Activated naive CD4-positive, alpha-beta T cell treated with anti-CD3 and anti-CD28 coated beads for 36 hours (primary cell): ENCODE data around the gene TMEM125. TPM values are rescaled to one million over a fixed set of nuclear protein-coding genes. Genes with fewer than 3 reads are reported as not detected.

Experiments used
- CTCF ChIA-PET: fragments of 350-600 bp; sonication (Branson Sonifier 250); formaldehyde crosslinking; loops from one replicate; lab custom pipeline; 2021; ENCODE audit warnings: antibody characterized with exemption; lab: Charles Lee
- DNase-seq: peaks from one replicate; pipeline ENCODE4 v3.0.0-alpha.2; 2020
- H3K27ac Mint-ChIP-seq: one replicate; pipeline ENCODE4 v1.8.0; 2021; ENCODE audit warnings: mild to moderate bottlenecking, mixed read lengths
- H3K27me3 Mint-ChIP-seq: one replicate; pipeline ENCODE4 v1.8.0; 2021; ENCODE audit warnings: low read depth, mixed read lengths
- H3K36me3 Mint-ChIP-seq: one replicate; pipeline ENCODE4 v1.8.0; 2021; ENCODE audit warnings: low read depth, mixed read lengths
- H3K4me1 Mint-ChIP-seq: one replicate; pipeline ENCODE4 v1.8.0; 2021; ENCODE audit warnings: low read depth, mixed read lengths
- H3K4me3 Mint-ChIP-seq: one replicate; pipeline ENCODE4 v1.8.0; 2021; ENCODE audit warnings: mild to moderate bottlenecking, moderate library complexity, mixed read lengths
- H3K9me3 Mint-ChIP-seq: one replicate; pipeline ENCODE4 v1.8.0; 2021; ENCODE audit warnings: mixed read lengths
- intact Hi-C: fragments of 100-400 bp; cut with micrococcal nuclease; formaldehyde crosslinking; loops from one replicate; pipeline ENCODE4 v1.15.1; 2023
- total RNA-seq, 2 experiments: library from RNA; stranded (reverse); gene quantifications; one replicate each; pipeline ENCODE4 v1.2.3, GENCODE V29; 2021

Gene TMEM125
- total RNA-seq, 2 experiments from 2014 or later = 0.21 TPM; not detected in 1

- peaks cover 16% of the 10 kb centered on the region for H3K4me1 Mint-ChIP-seq
- H3K27me3 Mint-ChIP-seq = no peaks in the 10 kb centered on the region
- no peak for DNase-seq
- CTCF ChIA-PET = no interaction called here
- H3K4me3 Mint-ChIP-seq = no peak overlapping the region
- H3K9me3 Mint-ChIP-seq = no peaks in the 10 kb centered on the region
- intact Hi-C loops = no loop called here
- no peak overlapping the region for H3K27ac Mint-ChIP-seq
- no peaks in the 10 kb centered on the region for H3K36me3 Mint-ChIP-seq
Measured at GRCh38 chr1:43292216-43292615, 22.4 kb downstream of the TMEM125 start.

DNA sequence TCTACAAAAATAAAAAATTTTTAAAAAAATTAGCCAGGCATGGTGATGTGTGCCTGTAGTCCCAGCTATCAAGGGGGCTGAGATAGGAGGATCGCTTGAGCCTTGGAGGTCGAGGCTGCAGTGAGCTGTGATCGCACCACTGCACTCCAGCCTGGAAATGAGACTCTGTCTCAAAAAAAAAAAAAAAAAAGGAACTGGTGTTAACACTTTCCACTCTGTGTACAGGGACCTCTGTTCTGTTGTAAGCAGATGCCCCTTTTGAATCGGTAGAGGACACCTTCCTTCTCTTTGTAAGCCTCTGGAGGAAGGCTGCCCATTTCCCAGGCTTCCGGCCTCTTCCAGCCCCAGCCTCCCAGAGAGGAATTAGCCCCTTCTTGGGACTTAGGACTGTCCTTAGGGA is 22.9 kb downstream of the TMEM125 start:
- no peaks in the 10 kb centered on the region for H3K9me3 Mint-ChIP-seq
- H3K4me3 Mint-ChIP-seq = no peak overlapping the region
- H3K36me3 Mint-ChIP-seq = no peaks in the 10 kb centered on the region
- no peak overlapping the region for H3K27ac Mint-ChIP-seq
- CTCF ChIA-PET = no interaction called here
- intact Hi-C loops = no loop called here
- H3K27me3 Mint-ChIP-seq = no peaks in the 10 kb centered on the region
- no peak for DNase-seq
- peaks cover 16% of the 10 kb centered on the region for H3K4me1 Mint-ChIP-seq

GRCh38 chr1:43293176-43293575 is 23.4 kb downstream of the TMEM125 start:
- CTCF ChIA-PET = no interaction called here
- H3K27ac Mint-ChIP-seq = no peak overlapping the region

GRCh38 chr1:43293896-43294760 is 24.3 kb downstream of the TMEM125 start:
- Mint-ChIP-seq H3K9me3 (no peaks in the 10 kb centered on the region), H3K27ac (no peak overlapping the region)
- no peak for DNase-seq

More at GRCh38 chr1:43293176-43293575, 23.4 kb downstream of the TMEM125 start:
- no peaks in the 10 kb centered on the region for H3K27me3 Mint-ChIP-seq
- H3K4me1 Mint-ChIP-seq = peaks cover 16% of the 10 kb centered on the region
- no peak for DNase-seq
- H3K36me3 Mint-ChIP-seq = no peaks in the 10 kb centered on the region
- no peaks in the 10 kb centered on the region for H3K9me3 Mint-ChIP-seq
- H3K4me3 Mint-ChIP-seq = no peak overlapping the region
- intact Hi-C loops = no loop called here

DNA sequence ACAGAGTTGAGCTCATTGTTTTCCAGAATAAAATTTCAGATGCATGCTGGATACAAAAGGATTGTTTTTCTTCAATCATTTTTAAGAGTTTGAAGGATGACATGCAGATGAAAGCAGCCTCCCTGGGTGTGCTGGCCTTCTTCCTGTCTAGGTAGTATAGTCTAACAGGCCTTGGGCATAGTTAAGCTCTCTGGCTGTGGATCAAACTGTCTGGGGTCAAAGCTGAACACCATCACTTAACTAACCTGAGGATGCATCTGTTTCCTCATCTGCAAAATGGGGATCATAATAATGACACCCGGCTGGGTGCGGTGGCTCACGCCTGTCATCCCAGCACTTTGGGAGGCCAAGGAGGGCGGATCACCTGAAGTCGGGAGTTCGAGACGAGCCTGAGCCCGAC is 25.0 kb downstream of the TMEM125 start:
- Mint-ChIP-seq H3K27me3 (no peaks in the 10 kb centered on the region), H3K4me1 (peaks cover 16% of the 10 kb centered on the region), H3K36me3 (no peaks in the 10 kb centered on the region), H3K27ac (no peak overlapping the region), H3K4me3 (no peak overlapping the region), H3K9me3 (no peaks in the 10 kb centered on the region)
- CTCF ChIA-PET = interaction anchor here (0.8 kb wide), 1 partner anchor 22 kb away, joined by 3 read pairs; no protein-coding TSS in a partner anchor
- DNase-seq = no peak
- intact Hi-C loops = loop anchor here (1.0 kb wide), 1 partner anchor 64 kb away; the partner anchor contains the start of gene CDC20

More at GRCh38 chr1:43293896-43294760, 24.3 kb downstream of the TMEM125 start:
- no peaks in the 10 kb centered on the region for H3K36me3 Mint-ChIP-seq
- no peak overlapping the region for H3K4me3 Mint-ChIP-seq
- peaks cover 16% of the 10 kb centered on the region for H3K4me1 Mint-ChIP-seq
- H3K27me3 Mint-ChIP-seq = no peaks in the 10 kb centered on the region
- intact Hi-C loops = no loop called here
- CTCF ChIA-PET = interaction anchor here (0.6 kb wide), 1 partner anchor 1226 kb away, joined by 3 read pairs; no protein-coding TSS in a partner anchor

DNA sequence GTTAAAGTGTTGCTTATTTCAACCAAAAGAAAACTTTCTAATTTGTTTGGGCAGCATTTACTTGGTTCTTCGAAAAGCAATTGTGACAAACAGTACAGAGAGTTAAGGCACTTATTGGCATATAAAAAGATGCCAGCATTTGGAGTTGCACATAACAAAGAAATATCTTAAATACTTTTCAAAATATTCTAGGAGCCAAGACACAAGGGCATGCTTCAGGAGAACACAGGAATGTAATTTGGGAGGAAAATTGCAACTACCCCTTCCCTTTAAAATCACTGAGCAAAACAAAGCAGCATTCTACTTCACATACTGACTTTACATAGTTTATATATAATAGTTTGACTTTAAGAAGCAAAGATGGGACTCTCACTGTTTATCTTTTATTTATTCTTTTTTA is 26.4 kb downstream of the TMEM125 start:
- H3K4me3 Mint-ChIP-seq = no peak overlapping the region
- H3K4me1 Mint-ChIP-seq = peaks cover 16% of the 10 kb centered on the region
- H3K27ac Mint-ChIP-seq = no peak overlapping the region
- DNase-seq = no peak
- intact Hi-C loops = no loop called here
- CTCF ChIA-PET = interaction anchor here (1.2 kb wide), 1 partner anchor 69 kb away, joined by 3 read pairs; no protein-coding TSS in a partner anchor
- no peaks in the 10 kb centered on the region for H3K9me3 Mint-ChIP-seq
- no peaks in the 10 kb centered on the region for H3K36me3 Mint-ChIP-seq
- no peaks in the 10 kb centered on the region for H3K27me3 Mint-ChIP-seq

DNA sequence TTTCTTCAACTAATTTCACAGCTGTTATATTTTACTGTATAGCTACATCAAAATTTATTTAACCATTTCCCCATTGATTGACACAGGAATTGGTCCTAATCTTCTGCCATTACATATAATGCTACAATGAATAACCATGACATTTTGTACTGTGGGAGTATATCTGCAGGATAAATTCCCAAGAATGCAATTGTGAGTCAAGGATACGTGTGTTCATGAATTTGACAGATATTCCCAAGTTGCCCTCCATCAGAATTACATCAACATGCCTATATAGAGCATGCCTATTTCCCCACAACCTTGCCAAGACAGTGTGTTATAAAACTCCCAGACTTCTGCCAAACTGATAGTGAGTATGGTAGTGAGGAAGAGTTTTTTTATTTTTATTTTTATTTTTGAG is 28.3 kb downstream of the TMEM125 start:
- Mint-ChIP-seq H3K27me3 (no peaks in the 10 kb centered on the region), H3K9me3 (no peaks in the 10 kb centered on the region), H3K36me3 (no peaks in the 10 kb centered on the region), H3K4me3 (no peak overlapping the region), H3K27ac (no peak overlapping the region), H3K4me1 (peaks cover 16% of the 10 kb centered on the region)
- DNase-seq = no peak
- intact Hi-C loops = no loop called here
- CTCF ChIA-PET = interaction anchor here (1.0 kb wide), 1 partner anchor 61 kb away, joined by 3 read pairs; no protein-coding TSS in a partner anchor

DNA sequence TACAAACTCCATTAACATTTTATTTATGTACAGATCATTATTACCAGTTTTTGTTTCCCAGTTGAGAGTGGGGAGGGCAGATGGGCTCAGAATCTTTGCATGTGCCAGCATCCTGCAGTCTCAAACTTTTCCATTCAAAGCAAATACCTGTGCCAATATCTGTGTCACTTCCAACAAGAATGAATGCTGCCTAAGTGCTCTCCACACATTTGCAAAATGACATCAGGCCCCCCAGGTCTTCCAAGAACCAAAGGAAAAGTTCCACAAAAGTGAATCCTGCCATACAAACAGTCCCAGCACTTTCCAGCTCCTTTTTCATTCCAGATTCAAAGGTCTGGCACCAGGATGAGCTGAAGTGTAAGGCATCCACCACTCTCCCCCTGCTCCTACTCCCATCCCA is 29.3 kb downstream of the TMEM125 start:
- Mint-ChIP-seq H3K27ac (no peak overlapping the region), H3K27me3 (no peaks in the 10 kb centered on the region), H3K4me1 (peaks cover 16% of the 10 kb centered on the region), H3K36me3 (no peaks in the 10 kb centered on the region), H3K4me3 (no peak overlapping the region), H3K9me3 (no peaks in the 10 kb centered on the region)
- intact Hi-C loops = no loop called here
- no peak for DNase-seq
- CTCF ChIA-PET = no interaction called here

GRCh38 chr1:43300378-43301094 is 30.8 kb downstream of the TMEM125 start, which contains the start of gene TIE1:
TIE1 (plus strand) TSS chr1:43300982; CDS start chr1:43301072, 90 bp downstream.
- intact Hi-C loops = no loop called here
- Mint-ChIP-seq H3K27me3 (no peaks in the 10 kb centered on the region), H3K36me3 (no peaks in the 10 kb centered on the region), H3K27ac (no peak within 1 kb of the TSS), H3K4me3 (no peak within 1 kb of the TSS), H3K4me1 (peaks cover 7% of the 10 kb centered on the region), H3K9me3 (no peaks in the 10 kb centered on the region)
- CTCF ChIA-PET = no interaction called here
- no peak for DNase-seq

DNA sequence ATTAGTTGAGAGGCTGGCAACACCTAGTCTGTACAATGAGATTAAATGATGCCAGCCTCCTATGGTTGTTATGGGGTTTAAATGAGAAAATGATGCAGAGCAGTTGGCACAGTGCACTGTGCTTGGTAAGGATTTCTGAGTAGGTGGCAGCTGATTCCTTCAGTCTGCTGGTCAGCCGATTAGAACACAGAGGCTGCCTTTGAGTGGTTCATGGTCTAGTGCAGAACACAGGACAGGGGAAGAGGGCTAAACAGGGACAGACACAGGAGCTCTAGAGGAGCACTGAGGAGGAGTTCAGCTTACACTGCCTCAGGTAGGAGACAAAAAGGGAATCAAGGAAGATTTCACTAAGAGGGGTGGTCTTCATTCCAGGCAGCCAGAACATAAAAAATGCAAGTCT is 32.4 kb downstream of the TMEM125 start:
- DNase-seq = no peak
- Mint-ChIP-seq H3K9me3 (no peaks in the 10 kb centered on the region), H3K36me3 (no peaks in the 10 kb centered on the region), H3K27ac (no peak overlapping the region), H3K4me1 (no peaks in the 10 kb centered on the region), H3K4me3 (no peak overlapping the region), H3K27me3 (no peaks in the 10 kb centered on the region)
- intact Hi-C loops = no loop called here
- CTCF ChIA-PET = no interaction called here

- H3K4me1 Mint-ChIP-seq = no peaks in the 10 kb centered on the region
- no peak overlapping the region for H3K4me3 Mint-ChIP-seq
- intact Hi-C loops = no loop called here
- no peak overlapping the region for H3K27ac Mint-ChIP-seq
- CTCF ChIA-PET = no interaction called here
- no peaks in the 10 kb centered on the region for H3K9me3 Mint-ChIP-seq
- no peaks in the 10 kb centered on the region for H3K36me3 Mint-ChIP-seq
- H3K27me3 Mint-ChIP-seq = no peaks in the 10 kb centered on the region
- DNase-seq = no peak
Measured at GRCh38 chr1:43302721-43303470, 33.1 kb downstream of the TMEM125 start.
